ENCODE data around the gene HUWE1.

The HUWE1 gene

GRCh38 chrX:53686151-53686885 is at the start of gene HUWE1:
Gene HUWE1, minus strand, starts transcription at chrX:53686719. Its CDS starts 32,612 bp downstream, at chrX:53654107.
- peaks cover 10% of the 10 kb centered on the region for H3K4me1 ChIP-seq (ENCODE audit: low read depth, poor library complexity, severe bottlenecking)

GRCh38 chrX:53732797-53733196 is 46.3 kb upstream of the HUWE1 start:
- no peaks in the 10 kb centered on the region for H3K36me3 ChIP-seq (ENCODE audit: insufficient read depth)
- no peaks in the 10 kb centered on the region for H3K4me1 ChIP-seq (ENCODE audit: low read depth, poor library complexity, severe bottlenecking)
- H4K20me1 ChIP-seq (ENCODE audit: insufficient read depth) = no peaks in the 10 kb centered on the region
- no peak overlapping the region for H2AFZ ChIP-seq (ENCODE audit: low read depth)
- H3K4me3 ChIP-seq (IDR thresholded peaks at IDR 0.05; ENCODE audit: insufficient read depth, low read depth, low read length) = no peak overlapping the region
- H3K27ac ChIP-seq = no peak overlapping the region
- H3K27me3 ChIP-seq (ENCODE audit: insufficient read depth, low read depth) = no peaks in the 10 kb centered on the region
- no peak overlapping the region for H3K9ac ChIP-seq
- no peak for TF ChIP-seq CTCF (conservative IDR thresholded peaks at IDR 0.05; ENCODE audit: low read depth, low read length)
- H3K4me2 ChIP-seq = no peak overlapping the region
- no peaks in the 10 kb centered on the region for H3K79me2 ChIP-seq (ENCODE audit: insufficient read depth, low read depth)

More at GRCh38 chrX:53686151-53686885, at the start of gene HUWE1:
- peaks cover 39% of the 10 kb centered on the region for H3K79me2 ChIP-seq (ENCODE audit: insufficient read depth, low read depth)
- H3K9ac ChIP-seq = peak within 1 kb of the TSS; percentile 97
- no peaks in the 10 kb centered on the region for H3K36me3 ChIP-seq (ENCODE audit: insufficient read depth)
- H3K27me3 ChIP-seq (ENCODE audit: insufficient read depth, low read depth) = no peaks in the 10 kb centered on the region
- no peaks in the 10 kb centered on the region for H4K20me1 ChIP-seq (ENCODE audit: insufficient read depth)
- H3K4me2 ChIP-seq = peak within 1 kb of the TSS; percentile 93
- no peak within 1 kb of the TSS for H3K4me3 ChIP-seq (IDR thresholded peaks at IDR 0.05; ENCODE audit: insufficient read depth, low read depth, low read length)
- peak within 1 kb of the TSS; percentile 80 for H3K27ac ChIP-seq
- TF ChIP-seq CTCF (conservative IDR thresholded peaks at IDR 0.05; ENCODE audit: low read depth, low read length) = no peak
- peak within 1 kb of the TSS; percentile 79 for H2AFZ ChIP-seq (ENCODE audit: low read depth)

- H3K27me3 ChIP-seq (ENCODE audit: insufficient read depth, low read depth) = no peaks in the 10 kb centered on the region
- H3K36me3 ChIP-seq (ENCODE audit: insufficient read depth) = no peaks in the 10 kb centered on the region
- no peak overlapping the region for H3K9ac ChIP-seq
Observed at GRCh38 chrX:53729751-53730150, 43.2 kb upstream of the HUWE1 start.

GRCh38 chrX:53728506-53728905 is 42.0 kb upstream of the HUWE1 start:
- Histone ChIP-seq H2AFZ (ENCODE audit: low read depth) (no peak overlapping the region), H3K79me2 (ENCODE audit: insufficient read depth, low read depth) (no peaks in the 10 kb centered on the region), H3K4me2 (no peak overlapping the region), H3K9ac (no peak overlapping the region), H3K27ac (no peak overlapping the region), H3K27me3 (ENCODE audit: insufficient read depth, low read depth) (no peaks in the 10 kb centered on the region), H3K4me3 (IDR thresholded peaks at IDR 0.05; ENCODE audit: insufficient read depth, low read depth, low read length) (no peak overlapping the region), H3K36me3 (ENCODE audit: insufficient read depth) (no peaks in the 10 kb centered on the region), H4K20me1 (ENCODE audit: insufficient read depth) (no peaks in the 10 kb centered on the region), H3K4me1 (ENCODE audit: low read depth, poor library complexity, severe bottlenecking) (peaks cover 9% of the 10 kb centered on the region)
- TF ChIP-seq CTCF (conservative IDR thresholded peaks at IDR 0.05; ENCODE audit: low read depth, low read length) = no peak

More at GRCh38 chrX:53729751-53730150, 43.2 kb upstream of the HUWE1 start:
- Histone ChIP-seq H3K4me2 (no peak overlapping the region), H4K20me1 (ENCODE audit: insufficient read depth) (no peaks in the 10 kb centered on the region), H3K4me1 (ENCODE audit: low read depth, poor library complexity, severe bottlenecking) (peaks cover 9% of the 10 kb centered on the region), H2AFZ (ENCODE audit: low read depth) (no peak overlapping the region), H3K27ac (no peak overlapping the region), H3K79me2 (ENCODE audit: insufficient read depth, low read depth) (no peaks in the 10 kb centered on the region), H3K4me3 (IDR thresholded peaks at IDR 0.05; ENCODE audit: insufficient read depth, low read depth, low read length) (no peak overlapping the region)
- no peak for TF ChIP-seq CTCF (conservative IDR thresholded peaks at IDR 0.05; ENCODE audit: low read depth, low read length)

Data from KMS-11 (cell line).